Fibroblast of mammary gland (primary cell): Measurements from ENCODE around the gene SSC5D.
"Not testable (repeated sequence)": the region's sequence is repeated elsewhere in the genome, so short reads cannot be mapped to it uniquely, and the experiment has no call there.

Experiments used
- DNase-seq: peaks from one replicate; pipeline ENCODE4 v3.0.0-alpha.2; 2010; ENCODE audit warnings: low read depth
- H3K4me3 ChIP-seq: 2 replicates; pipeline ENCODE4 v1.5.1; 2011; ENCODE audit warnings: low read depth, mild to moderate bottlenecking, low read length, moderate library complexity; ENCODE audit not compliant: control insufficient read depth
- TF ChIP-seq, protein P1 (sequence below): conservative IDR thresholded peaks from 2 replicates; pipeline ENCODE4 v1.5.1; 2011; ENCODE audit warnings: low read depth, low read length, inconsistent platforms; ENCODE audit not compliant: control insufficient read depth, insufficient read depth

The SSC5D gene

DNA sequence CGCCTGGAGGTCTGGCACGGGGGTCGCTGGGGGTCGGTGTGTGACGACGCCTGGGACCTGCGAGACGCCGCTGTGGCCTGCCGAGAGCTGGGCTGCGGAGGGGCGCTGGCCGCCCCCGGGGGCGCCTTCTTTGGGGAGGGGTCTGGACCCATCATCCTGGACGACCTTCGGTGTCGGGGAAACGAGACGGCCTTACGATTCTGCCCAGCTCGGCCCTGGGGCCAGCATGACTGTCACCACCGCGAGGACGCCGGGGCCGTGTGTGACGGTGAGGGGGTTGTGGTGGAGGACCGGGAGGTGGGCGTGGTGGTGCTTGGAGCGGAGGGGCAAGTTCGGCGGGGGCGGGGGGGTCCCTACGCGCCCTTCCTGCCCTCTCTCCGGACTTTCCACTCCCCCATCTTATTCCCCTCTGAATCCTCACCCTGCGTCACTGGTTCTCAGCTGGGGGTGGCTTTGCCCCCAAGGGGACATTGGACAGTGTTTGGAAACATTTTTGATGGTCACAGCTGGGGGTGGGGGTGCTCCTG lies 5.5 kb downstream of the SSC5D start:
- TF ChIP-seq, protein P1, sequence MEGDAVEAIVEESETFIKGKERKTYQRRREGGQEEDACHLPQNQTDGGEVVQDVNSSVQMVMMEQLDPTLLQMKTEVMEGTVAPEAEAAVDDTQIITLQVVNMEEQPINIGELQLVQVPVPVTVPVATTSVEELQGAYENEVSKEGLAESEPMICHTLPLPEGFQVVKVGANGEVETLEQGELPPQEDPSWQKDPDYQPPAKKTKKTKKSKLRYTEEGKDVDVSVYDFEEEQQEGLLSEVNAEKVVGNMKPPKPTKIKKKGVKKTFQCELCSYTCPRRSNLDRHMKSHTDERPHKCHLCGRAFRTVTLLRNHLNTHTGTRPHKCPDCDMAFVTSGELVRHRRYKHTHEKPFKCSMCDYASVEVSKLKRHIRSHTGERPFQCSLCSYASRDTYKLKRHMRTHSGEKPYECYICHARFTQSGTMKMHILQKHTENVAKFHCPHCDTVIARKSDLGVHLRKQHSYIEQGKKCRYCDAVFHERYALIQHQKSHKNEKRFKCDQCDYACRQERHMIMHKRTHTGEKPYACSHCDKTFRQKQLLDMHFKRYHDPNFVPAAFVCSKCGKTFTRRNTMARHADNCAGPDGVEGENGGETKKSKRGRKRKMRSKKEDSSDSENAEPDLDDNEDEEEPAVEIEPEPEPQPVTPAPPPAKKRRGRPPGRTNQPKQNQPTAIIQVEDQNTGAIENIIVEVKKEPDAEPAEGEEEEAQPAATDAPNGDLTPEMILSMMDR, result no peak
- peak; percentile 79 for DNase-seq
- peak overlapping the region; percentile 52 for H3K4me3 ChIP-seq

DNA sequence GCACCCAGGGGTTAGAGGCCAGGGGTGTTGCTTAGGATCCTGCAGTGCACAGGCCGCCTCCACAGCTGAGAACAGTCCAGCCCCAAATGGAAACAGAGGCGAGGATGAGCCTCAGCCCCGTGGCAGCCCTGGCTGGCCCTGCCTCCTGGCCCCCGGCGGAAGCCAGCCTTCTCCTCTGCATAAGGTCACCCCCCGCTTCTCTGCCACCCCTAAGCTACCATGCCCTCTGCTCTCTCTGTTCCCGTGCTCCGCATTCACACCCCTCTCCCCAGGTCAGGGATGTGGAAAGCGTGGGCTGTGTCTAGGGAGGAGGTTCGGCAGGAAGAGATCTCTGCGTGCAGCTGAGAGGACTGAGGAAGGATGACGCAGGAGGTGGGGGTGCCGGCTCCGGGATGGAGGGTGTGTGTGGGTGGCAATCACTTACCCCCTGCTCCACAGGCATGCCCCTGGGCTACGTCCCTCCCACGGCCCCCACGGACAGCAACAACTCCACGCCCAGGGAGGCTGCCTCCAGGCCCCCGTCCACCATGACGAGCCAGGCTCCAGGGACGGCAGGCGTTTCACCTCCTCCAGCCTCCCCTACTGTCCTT lies 6.0 kb downstream of the SSC5D start:
- H3K4me3 ChIP-seq, result peak overlapping the region; percentile 52
- DNase-seq, result peak; percentile 91
- TF ChIP-seq, protein P1, result no peak

DNA sequence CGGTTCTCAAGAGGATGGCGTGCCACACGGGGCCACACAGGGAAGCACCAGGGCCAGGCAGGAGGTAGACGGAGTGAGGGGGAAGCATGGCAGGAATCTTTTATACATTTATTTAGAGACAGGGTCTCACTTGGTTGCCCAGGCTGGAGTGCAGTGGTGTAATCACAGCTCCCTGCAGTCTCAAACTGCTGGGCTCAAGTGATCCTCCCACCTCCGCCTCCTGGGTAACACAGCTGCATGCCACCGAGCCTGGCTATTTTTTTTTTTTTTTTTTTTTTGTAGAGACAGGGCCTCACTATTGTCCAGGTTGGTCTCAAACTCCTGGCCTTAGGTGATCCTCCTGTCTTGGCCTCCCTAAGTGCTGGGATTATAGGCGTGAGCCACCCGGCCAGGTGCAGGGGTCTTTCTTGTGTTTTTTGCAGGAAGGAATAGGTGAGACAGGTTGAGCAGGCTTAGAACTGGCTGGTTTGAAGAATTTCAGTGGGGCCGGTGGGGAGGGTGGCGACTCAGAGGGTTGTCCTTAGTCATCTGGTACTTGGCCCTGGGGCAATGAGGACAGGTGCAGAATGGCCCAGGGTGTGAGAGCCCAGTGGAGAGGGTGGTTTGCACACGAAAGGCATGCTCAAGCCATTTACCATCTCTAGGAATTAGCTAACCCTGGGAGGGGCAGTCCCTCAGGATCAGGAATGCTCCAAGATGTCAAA lies 7.6 kb downstream of the SSC5D start:
- TF ChIP-seq, protein P1, result no peak
- no peak for DNase-seq
- H3K4me3 ChIP-seq, result no peak overlapping the region

DNA sequence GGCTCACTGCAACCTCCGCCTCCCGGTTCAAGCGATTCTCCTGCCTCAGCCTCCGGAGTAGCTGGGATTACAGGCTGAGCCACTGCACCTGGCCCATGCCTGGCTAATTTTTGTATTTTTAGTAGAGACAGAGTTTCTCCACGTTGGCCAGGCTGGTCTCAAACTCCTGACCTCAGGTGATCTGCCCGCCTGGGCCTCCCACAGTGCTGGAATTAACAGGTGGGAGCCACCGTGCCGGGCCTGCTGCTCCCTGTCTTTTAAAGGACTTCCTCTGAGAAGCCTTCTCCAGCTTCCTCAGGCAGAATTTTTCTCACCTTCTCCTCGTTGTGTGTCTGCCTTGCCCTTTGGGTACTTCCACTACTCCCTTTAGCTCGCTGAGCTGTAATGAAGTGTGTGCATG lies 8.6 kb downstream of the SSC5D start:
- DNase-seq, H3K4me3 ChIP-seq: not testable (repeated sequence)

DNA sequence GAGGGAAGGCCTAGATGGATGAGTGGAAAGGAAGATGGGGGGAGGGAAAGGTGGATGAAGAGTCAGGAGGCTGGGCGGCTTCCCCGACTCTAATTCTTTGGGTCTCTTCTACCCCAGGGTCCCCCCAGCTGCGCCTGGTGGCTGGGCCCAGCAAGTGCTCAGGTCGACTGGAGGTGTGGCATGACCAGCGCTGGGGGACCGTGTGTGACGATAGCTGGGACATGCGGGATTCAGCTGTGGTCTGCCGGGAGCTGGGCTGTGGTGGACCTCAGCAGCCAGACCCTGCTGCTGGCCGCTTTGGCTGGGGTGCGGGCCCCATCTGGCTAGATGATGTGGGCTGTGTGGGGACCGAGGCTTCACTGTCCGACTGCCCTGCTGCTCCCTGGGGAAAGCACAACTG lies 9.5 kb downstream of the SSC5D start:
- H3K4me3 ChIP-seq, result no peak overlapping the region
- DNase-seq, result no peak
- TF ChIP-seq, protein P1, result no peak

DNA sequence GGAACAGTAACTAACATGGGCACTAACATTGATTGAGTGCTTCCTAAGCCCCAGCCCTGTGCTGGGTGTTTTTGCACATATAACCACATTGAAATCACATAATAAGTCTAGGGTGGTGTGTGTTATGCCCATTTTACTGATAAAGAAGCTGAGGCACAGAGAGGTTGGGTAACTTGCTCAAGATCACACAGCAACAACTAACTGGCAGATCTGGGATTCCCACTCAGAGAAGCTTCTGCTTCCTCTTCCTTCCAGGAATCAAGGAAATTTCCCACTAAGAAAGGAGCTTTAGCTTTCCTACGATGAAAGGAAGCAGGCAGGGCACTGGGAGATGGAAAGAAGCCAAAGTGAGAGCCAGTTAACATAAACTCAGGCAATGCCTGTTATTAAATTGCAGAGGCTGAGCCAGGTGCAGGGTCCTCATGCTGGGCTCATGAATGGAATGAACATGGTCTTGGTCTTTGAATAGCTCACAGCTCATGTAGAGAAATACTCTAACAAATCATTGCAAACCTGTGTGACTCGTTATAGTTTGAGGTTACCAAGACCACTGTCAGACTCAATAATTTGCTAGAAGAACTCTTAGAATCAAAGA lies 10.1 kb downstream of the SSC5D start:
- no peak for DNase-seq
- TF ChIP-seq, protein P1, result no peak
- no peak overlapping the region for H3K4me3 ChIP-seq

DNA sequence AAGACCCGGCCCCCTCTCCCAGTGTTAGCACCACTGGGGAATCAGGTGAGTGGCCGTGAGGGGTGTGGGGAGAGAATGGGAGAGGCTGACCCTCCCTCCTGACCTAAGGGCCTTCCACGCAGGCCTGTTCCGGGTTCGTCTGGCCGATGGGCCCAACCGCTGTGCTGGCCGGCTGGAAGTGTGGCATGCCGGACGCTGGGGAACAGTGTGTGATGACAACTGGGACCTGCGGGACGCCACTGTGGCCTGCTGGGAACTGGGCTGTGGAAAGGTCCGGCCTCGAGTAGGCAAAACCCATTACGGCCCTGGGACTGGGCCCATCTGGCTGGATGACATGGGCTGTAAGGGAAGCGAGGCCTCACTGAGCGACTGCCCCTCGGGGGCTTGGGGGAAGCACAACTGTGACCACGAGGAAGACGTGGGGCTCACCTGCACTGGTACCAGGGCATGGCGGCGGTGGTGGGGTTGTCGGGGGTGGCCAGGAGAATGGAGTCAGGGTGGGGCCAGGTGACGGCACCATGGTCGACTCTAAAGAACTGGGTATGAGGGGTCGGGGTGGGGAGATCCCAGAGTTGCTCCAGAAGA lies 12.2 kb downstream of the SSC5D start:
- H3K4me3 ChIP-seq, result no peak overlapping the region
- TF ChIP-seq, protein P1, result no peak
- DNase-seq, result no peak
